ENCODE measurements around the gene HCN2. TPM values are rescaled to one million over a fixed set of nuclear protein-coding genes. Genes with fewer than 3 reads are reported as not detected.

HCN2 gene
- total and polyA plus RNA-seq, 7 donors: 0.04 to 0.13 (median 0.07) TPM; not detected in 3

GRCh38 chr19:647566-648284, 58.0 kb downstream of the HCN2 start:
- H3K27me3 ChIP-seq (ENCODE audit: insufficient read depth in 3 of 3, low read length in 2 of 3): no peaks in the 10 kb centered on the region
- no peaks in the 10 kb centered on the region for H3K9me3 ChIP-seq
- peaks cover 8 to 62% of the 10 kb centered on the region in 2 donors for H3K36me3 ChIP-seq (ENCODE audit: insufficient read depth in 1 of 2, low read depth in 1 of 2)
- WGBS, 3 donors: 89 to 92% (median 91%) methylated on average over 50 to 52 of the region's 52 CpGs
- no peak for ATAC-seq
- no peak for TF ChIP-seq CTCF (IDR thresholded peaks at IDR 0.05)
- H3K4me1 ChIP-seq: no peaks in the 10 kb centered on the region
- intact Hi-C loops (cut with DNase I): no loop called here
- H3K27ac ChIP-seq: no peak overlapping the region
- no peak overlapping the region for H3K4me3 ChIP-seq
- DNase-seq: no peak

- WGBS, 3 donors: 82 to 87% (median 84%) methylated on average over 28 to 29 of the region's 29 CpGs
Measured at GRCh38 chr19:648305-648704, 58.6 kb downstream of the HCN2 start.

GRCh38 chr19:648904-649801, 59.5 kb downstream of the HCN2 start:
- intact Hi-C loops (cut with DNase I): no loop called here
- DNase-seq: no peak
- 90 to 94% (median 92%) methylated on average over 44 to 53 of the region's 53 CpGs for WGBS, 3 donors
- no peaks in the 10 kb centered on the region for H3K4me1 ChIP-seq
- TF ChIP-seq CTCF (IDR thresholded peaks at IDR 0.05): no peak
- H3K9me3 ChIP-seq: no peaks in the 10 kb centered on the region
- ATAC-seq: no peak
- H3K27me3 ChIP-seq (ENCODE audit: insufficient read depth in 3 of 3, low read length in 2 of 3): no peaks in the 10 kb centered on the region
- H3K36me3 ChIP-seq (ENCODE audit: insufficient read depth in 1 of 2, low read depth in 1 of 2): peaks cover 8 to 74% of the 10 kb centered on the region in 2 donors
- H3K4me3 ChIP-seq: no peak overlapping the region
- no peak overlapping the region for H3K27ac ChIP-seq

More at GRCh38 chr19:648305-648704, 58.6 kb downstream of the HCN2 start:
- TF ChIP-seq CTCF (IDR thresholded peaks at IDR 0.05): no peak
- no peaks in the 10 kb centered on the region for H3K4me1 ChIP-seq
- no peaks in the 10 kb centered on the region for H3K27me3 ChIP-seq (ENCODE audit: insufficient read depth in 3 of 3, low read length in 2 of 3)
- intact Hi-C loops (cut with DNase I): no loop called here
- H3K4me3 ChIP-seq: no peak overlapping the region
- no peak overlapping the region for H3K27ac ChIP-seq
- no peaks in the 10 kb centered on the region for H3K9me3 ChIP-seq
- H3K36me3 ChIP-seq (ENCODE audit: insufficient read depth in 1 of 2, low read depth in 1 of 2): peaks cover 8 to 66% of the 10 kb centered on the region in 2 donors
- DNase-seq (no peak), ATAC-seq (no peak)

GRCh38 chr19:650121-650520, 60.4 kb downstream of the HCN2 start:
- Histone ChIP-seq H3K27ac (no peak overlapping the region), H3K9me3 (no peaks in the 10 kb centered on the region), H3K36me3 (ENCODE audit: insufficient read depth in 1 of 2, low read depth in 1 of 2) (peaks cover 7 to 71% of the 10 kb centered on the region in 2 donors), H3K4me1 (no peaks in the 10 kb centered on the region), H3K4me3 (no peak overlapping the region), H3K27me3 (ENCODE audit: insufficient read depth in 3 of 3, low read length in 2 of 3) (no peaks in the 10 kb centered on the region)
- 94 to 95% (median 94%) methylated on average over 11 of the region's 11 CpGs for WGBS, 3 donors
- ATAC-seq (no peak), DNase-seq (no peak)
- intact Hi-C loops (cut with DNase I): no loop called here
- TF ChIP-seq CTCF (IDR thresholded peaks at IDR 0.05): no peak
